ENCODE measurements around the gene ANXA4. TPM values are rescaled to one million over a fixed set of nuclear protein-coding genes. Genes with fewer than 3 reads are reported as not detected.

The ANXA4 gene
- total RNA-seq, 1 donor from 2014 or later: 84.5 TPM

DNA sequence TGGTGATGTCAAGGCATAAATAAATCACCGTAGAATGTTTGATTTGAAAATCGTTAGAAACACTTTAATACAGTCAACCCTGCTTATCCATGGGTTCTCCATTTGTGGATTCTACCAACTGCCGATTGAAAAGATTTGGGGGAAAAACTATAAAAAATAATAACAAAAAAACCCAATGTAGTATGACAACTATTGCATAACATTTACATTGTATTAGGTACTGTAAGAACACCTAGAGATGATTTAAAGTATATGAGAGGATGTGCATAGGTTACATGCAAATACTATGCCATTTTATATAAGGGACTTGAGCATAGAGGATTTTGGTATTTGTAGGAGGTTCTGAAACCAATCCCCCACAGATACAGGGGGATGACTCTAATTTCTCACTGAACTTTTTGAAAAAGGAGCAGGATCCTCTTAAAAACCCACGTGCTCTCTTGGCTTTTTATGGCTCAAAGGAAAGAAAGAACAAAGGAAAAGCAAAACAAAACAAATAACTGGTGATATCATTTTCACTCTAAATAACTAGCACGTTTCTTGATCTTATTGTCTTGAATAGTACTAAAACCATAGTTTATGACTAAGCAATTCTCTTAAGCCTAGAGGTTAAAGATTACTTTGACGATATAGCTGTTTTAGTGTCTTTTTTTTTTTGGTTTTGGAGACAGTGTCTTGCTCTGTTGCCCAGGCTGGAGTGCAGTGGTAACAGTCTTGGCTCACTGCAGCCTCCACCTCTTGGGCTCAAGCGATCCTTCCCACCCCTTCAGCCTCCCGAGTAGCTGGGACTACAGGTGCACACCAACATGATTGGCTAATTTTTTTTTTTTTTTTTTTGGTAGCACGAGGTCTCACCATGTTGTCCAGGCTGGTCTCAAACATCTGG is 104.5 kb downstream of the ANXA4 start:
- TF ChIP-seq, protein P1, sequence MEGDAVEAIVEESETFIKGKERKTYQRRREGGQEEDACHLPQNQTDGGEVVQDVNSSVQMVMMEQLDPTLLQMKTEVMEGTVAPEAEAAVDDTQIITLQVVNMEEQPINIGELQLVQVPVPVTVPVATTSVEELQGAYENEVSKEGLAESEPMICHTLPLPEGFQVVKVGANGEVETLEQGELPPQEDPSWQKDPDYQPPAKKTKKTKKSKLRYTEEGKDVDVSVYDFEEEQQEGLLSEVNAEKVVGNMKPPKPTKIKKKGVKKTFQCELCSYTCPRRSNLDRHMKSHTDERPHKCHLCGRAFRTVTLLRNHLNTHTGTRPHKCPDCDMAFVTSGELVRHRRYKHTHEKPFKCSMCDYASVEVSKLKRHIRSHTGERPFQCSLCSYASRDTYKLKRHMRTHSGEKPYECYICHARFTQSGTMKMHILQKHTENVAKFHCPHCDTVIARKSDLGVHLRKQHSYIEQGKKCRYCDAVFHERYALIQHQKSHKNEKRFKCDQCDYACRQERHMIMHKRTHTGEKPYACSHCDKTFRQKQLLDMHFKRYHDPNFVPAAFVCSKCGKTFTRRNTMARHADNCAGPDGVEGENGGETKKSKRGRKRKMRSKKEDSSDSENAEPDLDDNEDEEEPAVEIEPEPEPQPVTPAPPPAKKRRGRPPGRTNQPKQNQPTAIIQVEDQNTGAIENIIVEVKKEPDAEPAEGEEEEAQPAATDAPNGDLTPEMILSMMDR (conservative IDR thresholded peaks at IDR 0.05): no peak
- H3K9me3 Mint-ChIP-seq: no peaks in the 10 kb centered on the region
- no peak for DNase-seq (ENCODE audit: extremely low spot score, unreplicated experiment)
- H3K4me1 Mint-ChIP-seq (ENCODE audit: unreplicated experiment): no peaks in the 10 kb centered on the region
- H3K36me3 Mint-ChIP-seq: peaks cover 21% of the 10 kb centered on the region
- no peaks in the 10 kb centered on the region for H3K27me3 Mint-ChIP-seq
- no peak overlapping the region for H3K27ac Mint-ChIP-seq
- no peak overlapping the region for H3K4me3 Mint-ChIP-seq

DNA sequence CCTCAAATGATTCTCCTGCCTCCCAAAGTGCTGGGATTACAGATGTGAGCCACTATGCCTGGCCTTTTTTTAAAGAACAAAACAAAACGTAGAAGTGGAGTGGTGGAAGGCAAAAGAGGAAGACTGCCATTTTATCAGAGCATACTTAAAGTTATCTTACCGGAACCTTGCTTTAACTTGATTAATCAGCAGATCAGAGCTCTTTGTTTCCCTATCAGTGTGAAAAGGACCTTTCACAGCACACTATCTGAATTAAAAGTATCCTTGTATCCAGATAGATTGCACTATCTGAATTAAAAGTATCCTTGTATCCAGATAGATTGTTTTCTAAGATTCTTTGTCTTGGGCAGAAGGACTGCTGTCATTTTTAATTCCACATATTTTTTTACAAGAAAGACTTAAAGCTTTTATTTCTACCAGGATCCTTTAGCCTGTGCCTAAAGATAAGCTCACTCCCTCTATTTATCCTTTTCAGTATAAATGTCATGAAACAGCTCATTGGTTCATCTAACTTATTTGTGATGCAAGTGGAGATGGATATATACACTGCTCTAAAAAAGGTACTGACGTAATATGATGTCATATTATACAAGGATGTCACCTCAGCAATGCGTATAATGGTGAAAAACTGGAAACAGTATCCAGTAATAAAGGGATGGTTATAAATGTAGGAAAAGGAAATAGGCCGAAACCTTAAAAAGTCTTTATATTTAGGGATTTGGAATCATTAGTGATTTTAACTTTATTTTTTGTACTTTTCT is 105.3 kb downstream of the ANXA4 start:
- Mint-ChIP-seq H3K4me1 (ENCODE audit: unreplicated experiment) (no peaks in the 10 kb centered on the region), H3K27me3 (no peaks in the 10 kb centered on the region), H3K27ac (no peak overlapping the region), H3K4me3 (no peak overlapping the region), H3K36me3 (peaks cover 19% of the 10 kb centered on the region), H3K9me3 (no peaks in the 10 kb centered on the region)
- no peak for DNase-seq (ENCODE audit: extremely low spot score, unreplicated experiment)
- TF ChIP-seq, protein P1 (conservative IDR thresholded peaks at IDR 0.05): no peak

DNA sequence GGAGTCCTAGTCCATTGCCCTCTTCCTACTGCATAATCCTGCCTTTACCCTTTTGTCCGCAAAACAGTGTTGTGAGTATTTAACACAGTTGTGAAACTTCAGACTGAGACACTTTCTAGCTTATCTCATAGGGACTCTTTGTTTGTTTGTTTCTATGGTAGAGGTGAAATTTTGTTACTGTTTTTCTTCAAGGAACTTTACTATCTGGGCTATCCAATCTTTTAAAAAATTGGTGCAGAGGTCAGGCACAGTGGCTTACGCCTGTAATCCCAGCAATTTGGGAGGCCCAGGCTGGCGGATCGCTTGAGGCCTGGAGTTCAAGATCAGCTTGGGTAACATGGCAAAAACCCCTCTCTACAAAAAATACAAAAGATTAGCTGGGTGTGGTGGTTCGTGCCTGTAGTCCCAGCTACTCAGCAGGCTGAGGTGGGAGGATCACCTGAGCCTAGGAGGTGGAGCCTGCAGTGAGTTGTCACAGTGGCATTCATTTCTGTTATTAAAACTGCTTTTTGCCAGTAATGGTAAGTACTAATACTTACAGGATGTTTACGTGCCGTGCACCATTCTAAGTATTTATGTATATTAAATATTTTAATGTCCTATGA is 106.4 kb downstream of the ANXA4 start:
- Mint-ChIP-seq H3K27ac (peak overlapping the region; percentile 76), H3K36me3 (peaks cover 19% of the 10 kb centered on the region), H3K4me3 (no peak overlapping the region), H3K27me3 (no peaks in the 10 kb centered on the region), H3K9me3 (no peaks in the 10 kb centered on the region), H3K4me1 (ENCODE audit: unreplicated experiment) (no peaks in the 10 kb centered on the region)
- DNase-seq (ENCODE audit: extremely low spot score, unreplicated experiment): no peak
- TF ChIP-seq, protein P1 (conservative IDR thresholded peaks at IDR 0.05): no peak

DNA sequence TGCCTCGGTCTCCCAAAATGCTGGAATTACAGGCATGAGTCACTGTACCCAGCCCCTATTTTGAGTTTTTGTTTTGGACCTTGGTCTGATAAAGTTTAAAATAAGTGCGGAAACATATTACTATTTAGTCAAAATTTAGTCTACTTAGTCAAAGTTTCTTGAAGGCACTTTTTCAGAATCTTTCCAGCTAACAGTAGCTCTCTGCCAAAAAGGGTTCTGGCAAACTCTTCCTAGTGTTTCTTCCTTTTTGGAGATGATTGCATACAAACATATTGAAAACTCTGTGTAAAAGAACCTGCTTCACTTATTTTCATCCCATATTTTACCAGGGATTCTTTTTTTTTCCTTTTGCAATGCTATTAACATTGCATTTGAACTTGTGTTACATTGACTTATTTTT is 116.3 kb downstream of the ANXA4 start:
- TF ChIP-seq, protein P1 (conservative IDR thresholded peaks at IDR 0.05): no peak
- no peaks in the 10 kb centered on the region for H3K4me1 Mint-ChIP-seq (ENCODE audit: unreplicated experiment)
- no peaks in the 10 kb centered on the region for H3K27me3 Mint-ChIP-seq

DNA sequence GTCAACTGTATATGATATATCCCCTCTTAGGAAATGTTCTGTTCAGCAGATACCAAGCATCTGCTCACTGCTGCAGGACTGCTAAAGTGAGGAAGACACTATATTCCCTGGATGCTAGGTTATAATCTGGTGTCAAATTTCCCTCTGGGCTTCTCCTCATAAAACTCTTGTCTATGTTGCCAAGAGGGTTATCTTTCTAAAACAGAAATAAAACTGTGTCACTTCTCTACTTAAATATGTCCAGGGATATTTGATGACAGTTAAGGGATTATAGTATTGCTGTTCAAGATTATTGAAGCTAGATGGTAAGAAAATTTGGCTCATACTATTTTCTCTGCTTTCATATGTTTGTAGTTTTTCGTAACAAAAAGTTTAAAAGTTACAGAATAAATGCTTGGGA is 121.4 kb downstream of the ANXA4 start:
- Mint-ChIP-seq H3K27ac (no peak overlapping the region), H3K27me3 (no peaks in the 10 kb centered on the region)

More for the DNA sequence above, 116.3 kb downstream of the ANXA4 start:
- Mint-ChIP-seq H3K4me3 (no peak overlapping the region), H3K27ac (no peak overlapping the region), H3K36me3 (peaks cover 4% of the 10 kb centered on the region), H3K9me3 (no peaks in the 10 kb centered on the region)
- no peak for DNase-seq (ENCODE audit: extremely low spot score, unreplicated experiment)

More for the DNA sequence above, 121.4 kb downstream of the ANXA4 start:
- Mint-ChIP-seq H3K4me3 (no peak overlapping the region), H3K9me3 (no peaks in the 10 kb centered on the region), H3K36me3 (peaks cover 11% of the 10 kb centered on the region), H3K4me1 (ENCODE audit: unreplicated experiment) (no peaks in the 10 kb centered on the region)
- TF ChIP-seq, protein P1 (conservative IDR thresholded peaks at IDR 0.05): no peak
- no peak for DNase-seq (ENCODE audit: extremely low spot score, unreplicated experiment)

Other genes with a start within 250 kb of the ANXA4 start
- 45.5 and 50.3 TPM in 2 replicates for gene AAK1, start 98.4 kb upstream of the ANXA4 start, total RNA-seq (ENCODE audit: low replicate concordance)
- gene GMCL1, start 87.5 kb downstream of the ANXA4 start, total RNA-seq (ENCODE audit: low replicate concordance): 23.0 and 23.1 TPM in 2 replicates
- gene SNRNP27, start 151.8 kb downstream of the ANXA4 start, total RNA-seq (ENCODE audit: low replicate concordance): 35.3 and 43.1 TPM in 2 replicates
- gene MXD1, start 173.0 kb downstream of the ANXA4 start, total RNA-seq (ENCODE audit: low replicate concordance): 14.0 and 23.1 TPM in 2 replicates
- gene ASPRV1, start 219.5 kb downstream of the ANXA4 start, total RNA-seq (ENCODE audit: low replicate concordance): 0.67 and 1.3 TPM in 2 replicates